Measurements from ENCODE around the gene GRAMD1C. TPM values are rescaled to one million over a fixed set of nuclear protein-coding genes. Genes with fewer than 3 reads are reported as not detected.

GRAMD1C gene
- total RNA-seq, 1 experiment from 2014 or later = 3.9 TPM

- H3K4me1 Mint-ChIP-seq (ENCODE audit: low read depth, unreplicated experiment) = no peaks in the 10 kb centered on the region
- ChIA-PET POLR2A (no interaction called here), CTCF (interaction anchor here (2.1 kb wide), 1 partner anchor 62 kb away, joined by 7 read pairs; no protein-coding TSS in a partner anchor)
- Histone ChIP-seq H3K9me3 (no peaks in the 10 kb centered on the region), H3K36me3 (ENCODE audit: control insufficient read depth, insufficient read depth, low read length) (no peaks in the 10 kb centered on the region), H3K4me1 (no peaks in the 10 kb centered on the region), H3K27me3 (replicated peaks; ENCODE audit: control insufficient read depth, insufficient read depth, low read length) (no peaks in the 10 kb centered on the region), H3K4me3 (ENCODE audit: low read depth, low read length) (no peak overlapping the region)
- H3K27me3 Mint-ChIP-seq (ENCODE audit: insufficient read depth, unreplicated experiment) = no peaks in the 10 kb centered on the region
- intact Hi-C loops (cut with micrococcal nuclease; ENCODE audit: unreplicated experiment) = no loop called here
- no peak for DNase-seq
- H3K36me3 Mint-ChIP-seq (ENCODE audit: insufficient read depth, unreplicated experiment) = no peaks in the 10 kb centered on the region
- no peaks in the 10 kb centered on the region for H3K9me3 Mint-ChIP-seq (ENCODE audit: unreplicated experiment)
- no peak for TF ChIP-seq CTCF (IDR thresholded peaks at IDR 0.05; ENCODE audit: insufficient read depth in 1 of 2, low read depth in 1 of 2, low read length in 1 of 2, severe bottlenecking in 1 of 2, unreplicated experiment in 1 of 2)
- BruUV-seq (replicated peaks) = no TSS peak
- H3K4me3 Mint-ChIP-seq (ENCODE audit: unreplicated experiment) = no peak overlapping the region
- no peak overlapping the region for H3K27ac Mint-ChIP-seq (ENCODE audit: unreplicated experiment)
Observed at GRCh38 chr3:113906568-113907140, 68.1 kb downstream of the GRAMD1C start.

- H3K4me1 Mint-ChIP-seq (ENCODE audit: low read depth, unreplicated experiment) = no peaks in the 10 kb centered on the region
- no peaks in the 10 kb centered on the region for H3K27me3 Mint-ChIP-seq (ENCODE audit: insufficient read depth, unreplicated experiment)
- intact Hi-C loops (cut with micrococcal nuclease; ENCODE audit: unreplicated experiment) = no loop called here
- H3K36me3 Mint-ChIP-seq (ENCODE audit: insufficient read depth, unreplicated experiment) = no peaks in the 10 kb centered on the region
- Histone ChIP-seq H3K9me3 (no peaks in the 10 kb centered on the region), H3K4me1 (no peaks in the 10 kb centered on the region), H3K36me3 (ENCODE audit: control insufficient read depth, insufficient read depth, low read length) (no peaks in the 10 kb centered on the region), H3K4me3 (ENCODE audit: low read depth, low read length) (no peak overlapping the region), H3K27me3 (replicated peaks; ENCODE audit: control insufficient read depth, insufficient read depth, low read length) (no peaks in the 10 kb centered on the region)
- TF ChIP-seq CTCF (IDR thresholded peaks at IDR 0.05; ENCODE audit: insufficient read depth in 1 of 2, low read depth in 1 of 2, low read length in 1 of 2, severe bottlenecking in 1 of 2, unreplicated experiment in 1 of 2) = no peak
- no peak overlapping the region for H3K4me3 Mint-ChIP-seq (ENCODE audit: unreplicated experiment)
- no peak for DNase-seq
- no peaks in the 10 kb centered on the region for H3K9me3 Mint-ChIP-seq (ENCODE audit: unreplicated experiment)
- no peak overlapping the region for H3K27ac Mint-ChIP-seq (ENCODE audit: unreplicated experiment)
- CTCF ChIA-PET = interaction anchor here (2.1 kb wide), 1 partner anchor 64 kb away, joined by 7 read pairs; no protein-coding TSS in a partner anchor
- POLR2A ChIA-PET = no interaction called here
- BruUV-seq (replicated peaks) = no TSS peak
Observed at GRCh38 chr3:113908133-113908532, 69.5 kb downstream of the GRAMD1C start.

GRCh38 chr3:113910966-113911365 lies 72.4 kb downstream of the GRAMD1C start:
- Mint-ChIP-seq H3K9me3 (ENCODE audit: unreplicated experiment) (no peaks in the 10 kb centered on the region), H3K27me3 (ENCODE audit: insufficient read depth, unreplicated experiment) (peaks cover 3% of the 10 kb centered on the region), H3K36me3 (ENCODE audit: insufficient read depth, unreplicated experiment) (no peaks in the 10 kb centered on the region), H3K27ac (ENCODE audit: unreplicated experiment) (no peak overlapping the region), H3K4me1 (ENCODE audit: low read depth, unreplicated experiment) (no peaks in the 10 kb centered on the region), H3K4me3 (ENCODE audit: unreplicated experiment) (no peak overlapping the region)
- ChIA-PET POLR2A (no interaction called here), CTCF (no interaction called here)
- no peak for TF ChIP-seq CTCF (IDR thresholded peaks at IDR 0.05; ENCODE audit: insufficient read depth in 1 of 2, low read depth in 1 of 2, low read length in 1 of 2, severe bottlenecking in 1 of 2, unreplicated experiment in 1 of 2)
- Histone ChIP-seq H3K4me1 (no peaks in the 10 kb centered on the region), H3K9me3 (no peaks in the 10 kb centered on the region), H3K36me3 (ENCODE audit: control insufficient read depth, insufficient read depth, low read length) (no peaks in the 10 kb centered on the region), H3K27me3 (replicated peaks; ENCODE audit: control insufficient read depth, insufficient read depth, low read length) (no peaks in the 10 kb centered on the region), H3K4me3 (ENCODE audit: low read depth, low read length) (no peak overlapping the region)
- intact Hi-C loops (cut with micrococcal nuclease; ENCODE audit: unreplicated experiment) = no loop called here
- BruUV-seq (replicated peaks) = no TSS peak
- DNase-seq = no peak

Measured in Caco-2 (cell line).